Activated CD8-positive, alpha-beta memory T cell treated with anti-CD3 and anti-CD28 coated beads for 36 hours (primary cell): ENCODE data around the gene GRM6. TPM values are rescaled to one million over a fixed set of nuclear protein-coding genes. Genes with fewer than 3 reads are reported as not detected.

ENCODE experiments used
- CTCF ChIA-PET: fragments of 350-600 bp; sonication (Branson Sonifier 250); formaldehyde crosslinking; loops from one replicate; lab custom pipeline; 2021; ENCODE audit warnings: antibody characterized with exemption; lab: Charles Lee
- POLR2A ChIA-PET: fragments of 350-600 bp; sonication (Branson Sonifier 250); formaldehyde crosslinking; loops from one replicate; lab custom pipeline; 2021; ENCODE audit warnings: antibody characterized with exemption; lab: Charles Lee
- total RNA-seq, 2 experiments: library from RNA; stranded (reverse); gene quantifications; one replicate each; pipeline ENCODE4 v1.2.3, GENCODE V29; 2021

GRM6 gene
- total RNA-seq, 2 experiments from 2014 or later: not detected

DNA sequence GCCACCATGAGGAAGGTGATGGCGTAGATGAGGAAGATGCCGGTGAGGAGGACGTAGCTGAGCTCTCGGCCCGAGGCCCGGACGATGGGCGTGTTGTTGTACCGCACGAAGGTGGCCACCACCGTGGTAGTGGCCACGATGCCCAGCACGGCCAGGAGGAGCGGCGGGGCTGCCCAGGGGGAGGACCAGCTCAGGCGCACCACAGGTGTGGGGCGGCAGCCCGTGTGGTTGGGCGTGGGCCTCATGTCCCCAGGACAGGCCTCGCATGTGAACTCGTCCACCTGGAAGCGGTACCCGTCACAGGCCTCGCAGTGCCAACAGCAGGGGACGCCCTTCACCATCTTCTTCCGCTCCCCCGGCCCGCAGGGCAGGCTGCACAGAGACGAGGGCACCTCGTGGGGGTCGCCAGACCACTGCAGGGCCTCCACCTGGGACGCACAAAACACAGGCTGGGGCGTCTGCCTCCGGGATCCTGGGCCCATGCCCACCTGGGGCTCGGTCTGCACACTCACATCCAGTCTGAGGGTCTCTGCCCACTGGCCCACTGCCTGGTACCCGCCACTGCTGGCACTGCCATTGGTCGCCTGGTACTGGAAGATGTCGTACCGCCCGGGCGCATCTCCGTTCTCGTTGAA lies 8.7 kb downstream of the GRM6 start:
- POLR2A ChIA-PET: no interaction called here

DNA sequence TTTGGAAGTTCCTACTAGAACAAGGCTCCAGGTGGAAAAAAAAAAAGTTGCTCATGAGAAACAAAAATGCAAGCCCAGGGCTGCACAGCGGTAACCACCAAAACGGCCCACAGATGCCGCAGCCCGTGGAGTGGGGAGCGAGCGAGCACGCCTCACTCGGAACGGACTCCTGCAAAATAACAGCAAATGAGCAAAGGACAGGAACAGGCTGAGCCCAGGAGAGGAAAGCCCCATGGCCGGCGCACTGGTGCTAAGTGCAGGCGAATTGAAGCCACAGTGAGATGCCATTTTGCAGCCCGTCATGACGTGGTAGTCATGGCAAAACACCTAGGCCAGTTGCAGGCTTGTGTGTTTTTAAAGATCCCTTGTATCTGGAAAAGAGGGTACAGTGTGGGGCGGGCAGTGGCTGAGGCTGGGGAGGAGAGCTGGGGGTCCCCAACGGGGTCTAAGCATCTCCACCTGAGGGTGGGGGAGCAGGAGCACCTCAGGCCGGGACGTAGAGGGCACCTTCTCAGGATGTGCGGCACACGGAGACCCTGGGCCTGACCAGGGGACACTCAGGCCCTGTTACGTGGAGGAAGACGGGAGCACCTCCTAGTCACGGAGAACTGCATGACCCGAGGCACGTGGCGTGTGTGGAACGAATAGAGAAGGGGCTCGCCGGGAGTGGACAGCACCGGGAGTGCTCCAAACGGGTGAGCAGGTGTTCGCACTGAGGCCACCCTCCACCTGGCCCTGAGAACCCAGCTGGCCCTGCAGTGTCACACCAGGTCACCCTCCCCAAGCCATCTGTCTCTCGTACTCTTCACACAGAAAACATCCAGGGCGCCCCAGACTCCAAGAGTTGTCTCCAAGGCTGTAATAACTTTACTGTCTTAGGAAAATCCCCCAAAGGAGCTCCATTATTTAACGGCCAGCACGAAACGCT lies 10.7 kb downstream of the GRM6 start:
- CTCF ChIA-PET: no interaction called here
- POLR2A ChIA-PET: no interaction called here

More for the DNA sequence above, 8.7 kb downstream of the GRM6 start:
- CTCF ChIA-PET: no interaction called here

GRCh38 chr5:178983728-178984127 lies 11.4 kb downstream of the GRM6 start:
- CTCF ChIA-PET: no interaction called here
- POLR2A ChIA-PET: no interaction called here

- CTCF ChIA-PET: no interaction called here
These were observed 12.2 kb downstream of the GRM6 start for GRCh38 chr5:178982941-178983340.

GRCh38 chr5:178981381-178981780 lies 13.7 kb downstream of the GRM6 start:
- CTCF ChIA-PET: no interaction called here
- POLR2A ChIA-PET: no interaction called here

More at GRCh38 chr5:178982941-178983340, 12.2 kb downstream of the GRM6 start:
- POLR2A ChIA-PET: no interaction called here

GRCh38 chr5:178965465-178966055 lies 29.6 kb downstream of the GRM6 start:
- CTCF ChIA-PET: no interaction called here
- POLR2A ChIA-PET: no interaction called here

- CTCF ChIA-PET: no interaction called here
- POLR2A ChIA-PET: no interaction called here
These were observed 53.8 kb downstream of the GRM6 start for GRCh38 chr5:178941361-178941760.

GRCh38 chr5:178940569-178941360 lies 54.4 kb downstream of the GRM6 start, which contains the start of gene ZNF454:
Gene ZNF454, plus strand, starts transcription at chr5:178941198. Its CDS starts 1,594 bp downstream, at chr5:178942792.
- CTCF ChIA-PET: no interaction called here
- POLR2A ChIA-PET: no interaction called here

DNA sequence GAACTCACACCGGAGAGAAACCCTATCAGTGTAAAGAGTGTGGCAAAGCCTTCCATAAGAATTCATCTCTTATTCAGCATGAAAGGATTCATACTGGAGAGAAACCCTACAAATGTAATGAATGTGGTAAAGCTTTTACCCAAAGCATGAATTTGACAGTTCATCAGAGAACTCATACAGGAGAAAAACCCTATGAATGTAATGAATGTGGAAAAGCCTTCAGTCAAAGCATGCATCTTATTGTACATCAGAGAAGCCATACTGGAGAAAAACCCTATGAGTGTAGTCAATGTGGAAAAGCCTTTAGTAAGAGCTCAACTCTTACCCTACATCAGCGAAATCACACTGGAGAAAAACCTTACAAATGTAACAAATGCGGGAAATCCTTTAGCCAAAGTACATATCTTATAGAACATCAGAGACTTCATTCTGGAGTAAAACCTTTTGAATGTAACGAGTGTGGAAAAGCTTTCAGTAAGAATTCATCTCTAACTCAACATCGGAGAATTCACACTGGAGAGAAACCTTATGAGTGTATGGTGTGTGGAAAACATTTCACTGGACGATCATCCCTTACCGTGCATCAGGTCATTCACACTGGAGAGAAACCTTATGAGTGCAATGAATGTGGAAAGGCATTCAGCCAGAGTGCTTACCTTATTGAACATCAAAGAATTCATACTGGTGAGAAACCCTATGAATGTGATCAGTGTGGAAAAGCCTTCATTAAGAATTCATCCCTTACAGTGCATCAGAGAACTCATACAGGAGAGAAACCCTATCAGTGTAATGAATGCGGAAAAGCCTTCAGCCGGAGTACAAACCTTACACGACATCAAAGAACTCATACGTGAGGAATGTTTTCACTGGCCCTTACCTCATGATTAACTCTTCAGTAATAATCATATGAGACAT lies 63.0 kb downstream of the GRM6 start:
- CTCF ChIA-PET: no interaction called here
- POLR2A ChIA-PET: interaction anchor here (0.7 kb wide), 1 partner anchor 136 kb away, joined by 3 read pairs; no protein-coding TSS in a partner anchor

Other genes with a start within 250 kb of the GRM6 start
- gene ZNF354B, start 135.4 kb downstream of the GRM6 start, total RNA-seq: 10 to 100 TPM in 1 of 2 experiments, 1 to 10 TPM in 1; 10.0 to 11.3 TPM
- gene ZFP2, start 99.4 kb downstream of the GRM6 start, total RNA-seq: under 1 TPM; 0.42 to 0.61 TPM
- gene ZNF454, start 54.1 kb downstream of the GRM6 start, total RNA-seq: not detected
- 1 to 10 TPM; 2.4 to 2.6 TPM for gene ZNF879, start 28.5 kb upstream of the GRM6 start, total RNA-seq
- gene ZNF354C, start 65.1 kb upstream of the GRM6 start, total RNA-seq: 1 to 10 TPM; 5.7 to 6.1 TPM